NCI-H2081 (cell line): ENCODE measurements around the gene IRGQ.
"Not testable (repeated sequence)": the region's sequence is repeated elsewhere in the genome, so short reads cannot be mapped to it uniquely, and the experiment has no call there.

Experiments used
- DNase-seq, 2 experiments: peaks; one replicate each; lab custom pipeline; 2025; lab: John Stamatoyannopoulos, UW

Gene IRGQ

GRCh38 chr19:43625918-43626579 is 30.1 kb upstream of the IRGQ start:
- no peak for DNase-seq

DNA sequence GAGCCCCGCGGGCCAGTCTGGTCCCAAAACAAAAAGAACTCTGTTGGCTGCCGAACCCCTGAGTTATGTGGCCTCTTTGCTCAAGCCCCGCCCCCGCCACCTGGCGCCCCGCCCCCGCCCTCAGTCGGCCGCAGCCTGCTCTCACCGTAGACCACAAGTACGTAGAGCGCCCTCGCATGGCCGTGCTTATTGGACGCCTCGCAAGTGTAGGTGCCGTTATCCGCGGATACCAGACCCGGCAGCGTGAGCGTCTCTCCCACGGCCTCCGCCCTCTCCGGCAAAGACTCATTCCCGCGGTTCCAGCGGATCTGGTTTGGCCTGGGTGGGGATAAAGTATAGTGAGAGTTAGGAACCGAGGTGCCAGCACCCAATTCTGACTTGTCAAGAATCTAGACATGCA is 29.0 kb upstream of the IRGQ start:
- DNase-seq, result no peak

GRCh38 chr19:43623889-43624670 is 28.1 kb upstream of the IRGQ start:
- no peak for DNase-seq

DNA sequence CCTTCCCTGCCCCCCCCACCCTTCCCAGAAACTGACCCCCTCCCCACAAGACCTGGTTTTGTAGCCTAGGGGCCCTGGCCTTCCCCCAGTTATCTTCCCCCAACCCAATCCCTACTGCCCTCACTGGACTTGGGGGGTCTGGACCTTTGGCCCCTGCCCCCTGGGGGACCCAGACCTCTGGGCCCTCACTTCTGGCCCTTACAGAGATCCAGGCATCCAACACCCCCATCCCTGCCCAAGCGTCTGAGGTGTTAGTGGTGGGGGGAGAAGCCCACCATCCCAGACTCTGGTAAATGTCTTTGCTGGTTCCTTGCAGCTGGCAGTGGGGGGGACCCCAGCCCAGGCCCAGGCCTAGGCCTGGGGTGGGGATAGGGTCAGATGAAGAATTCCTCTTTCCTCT is 27.0 kb upstream of the IRGQ start:
- DNase-seq, result no peak

- no peak for DNase-seq
Measured at GRCh38 chr19:43622070-43622469, 26.1 kb upstream of the IRGQ start.

DNA sequence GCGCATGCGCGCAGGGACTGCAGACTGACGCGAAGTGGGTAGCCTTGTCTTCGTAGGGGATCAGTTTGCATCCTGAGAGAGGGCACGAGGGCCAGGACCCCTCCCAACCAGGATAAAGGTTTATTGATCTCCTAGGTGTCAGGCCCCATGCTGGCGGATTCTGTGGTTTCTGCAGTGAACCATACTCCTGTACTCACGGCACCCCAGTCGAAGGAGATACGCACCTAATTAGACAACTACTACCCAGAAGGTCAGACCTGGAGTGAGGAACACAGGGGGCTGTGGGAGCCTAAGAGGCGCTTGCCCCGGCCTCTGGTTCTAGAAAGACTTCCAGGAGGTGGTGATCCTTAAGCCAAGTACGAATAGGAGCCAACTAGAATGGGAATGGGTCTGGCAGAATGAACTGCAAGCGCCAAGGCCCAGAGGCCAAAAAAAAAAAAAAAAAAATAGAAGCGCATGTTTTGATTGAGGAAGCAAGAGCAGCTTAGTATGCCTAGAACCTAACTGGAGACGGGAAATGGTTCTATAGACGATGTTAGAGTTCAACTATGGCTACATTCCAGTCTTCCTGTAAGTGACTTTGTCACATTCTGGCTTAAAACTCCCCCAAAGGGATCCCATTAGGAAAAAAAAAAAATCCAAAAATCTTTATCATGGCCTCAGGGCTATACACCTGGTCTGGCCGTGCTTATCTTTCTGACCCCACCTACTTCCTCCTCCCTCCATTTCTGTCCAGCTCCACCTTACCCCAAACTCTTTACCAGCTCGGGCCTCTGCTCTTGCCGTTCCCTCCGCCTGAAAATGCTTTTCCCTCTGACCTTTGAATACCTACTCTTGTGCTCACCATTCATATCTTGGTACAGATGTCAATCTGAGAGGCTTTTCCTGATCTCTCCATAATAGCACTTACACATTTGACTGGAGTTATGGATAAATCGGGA is 24.4 kb upstream of the IRGQ start:
- DNase-seq, result no peak

GRCh38 chr19:43619262-43620060 is 23.5 kb upstream of the IRGQ start, which contains the start of gene ZNF428:
Gene ZNF428, minus strand, starts transcription at chr19:43619629. Its CDS starts 5,325 bp downstream, at chr19:43614304.
- DNase-seq, result peak; percentile 86 to 91

DNA sequence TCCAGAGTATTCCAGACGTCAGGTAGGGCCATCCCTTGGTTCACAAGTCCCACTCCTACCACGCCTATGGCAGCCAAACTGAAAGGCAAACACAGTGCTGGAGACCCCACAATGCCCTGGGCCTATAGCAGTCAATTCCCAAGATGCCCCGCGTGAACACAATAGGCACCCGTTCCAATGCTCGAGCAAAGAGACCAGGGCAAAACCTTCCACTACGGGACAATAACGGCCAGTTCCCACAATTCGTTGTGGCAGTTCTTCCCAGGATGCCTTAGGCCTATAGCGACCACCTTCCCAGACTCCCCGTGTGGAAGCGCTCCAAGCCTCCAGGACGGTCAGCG is 23.0 kb upstream of the IRGQ start:
- peak in 1 of 2 experiments; percentile 73 for DNase-seq

GRCh38 chr19:43616954-43617353 is 21.0 kb upstream of the IRGQ start:
- DNase-seq, result no peak

- no peak for DNase-seq
Measured at GRCh38 chr19:43616306-43616705, 20.4 kb upstream of the IRGQ start.

GRCh38 chr19:43612374-43612773 is 16.4 kb upstream of the IRGQ start:
- no peak for DNase-seq

- DNase-seq, result no peak
Measured at GRCh38 chr19:43611788-43612187, 15.9 kb upstream of the IRGQ start, which contains the start of gene SRRM5. Gene SRRM5, plus strand, starts transcription at chr19:43612088. Its CDS starts 34 bp downstream, at chr19:43612122.

- no peak for DNase-seq
Measured at GRCh38 chr19:43610493-43610892, 14.6 kb upstream of the IRGQ start.

GRCh38 chr19:43609872-43610271 is 13.9 kb upstream of the IRGQ start:
- DNase-seq, result no peak

- no peak for DNase-seq
Measured at GRCh38 chr19:43607238-43608205, 11.6 kb upstream of the IRGQ start.

DNA sequence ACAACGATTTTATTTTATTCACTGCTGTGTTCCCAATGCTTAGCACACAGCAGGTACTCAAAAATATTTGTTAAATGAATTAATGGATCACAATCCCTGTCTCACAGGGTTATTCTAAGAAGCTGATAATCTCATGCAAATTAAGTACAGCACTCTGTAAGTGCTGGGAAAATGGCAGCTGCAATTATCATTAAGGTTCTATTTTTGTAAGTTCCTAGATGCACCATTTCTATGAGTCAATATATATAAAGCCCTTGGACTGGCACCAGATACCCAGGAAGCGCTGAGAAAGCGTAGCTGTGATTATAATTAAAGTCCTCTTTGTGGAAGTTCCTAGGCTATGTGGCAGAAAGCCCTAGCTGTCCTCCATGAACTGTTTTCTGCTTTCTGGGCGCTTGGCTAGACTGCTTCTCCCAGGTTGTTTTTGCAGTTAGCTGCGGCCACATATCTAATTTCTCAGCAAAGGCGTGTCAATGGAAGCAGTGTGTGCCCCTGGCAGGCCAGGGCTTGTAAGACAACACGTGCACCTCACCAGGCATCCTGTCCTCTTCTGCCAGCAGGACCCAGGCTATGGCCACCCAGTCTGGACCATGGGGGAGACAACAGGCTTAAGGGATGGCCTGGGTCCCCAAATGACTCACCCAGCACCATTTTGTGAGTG is 10.8 kb upstream of the IRGQ start:
- peak; percentile 52 to 72 for DNase-seq

DNA sequence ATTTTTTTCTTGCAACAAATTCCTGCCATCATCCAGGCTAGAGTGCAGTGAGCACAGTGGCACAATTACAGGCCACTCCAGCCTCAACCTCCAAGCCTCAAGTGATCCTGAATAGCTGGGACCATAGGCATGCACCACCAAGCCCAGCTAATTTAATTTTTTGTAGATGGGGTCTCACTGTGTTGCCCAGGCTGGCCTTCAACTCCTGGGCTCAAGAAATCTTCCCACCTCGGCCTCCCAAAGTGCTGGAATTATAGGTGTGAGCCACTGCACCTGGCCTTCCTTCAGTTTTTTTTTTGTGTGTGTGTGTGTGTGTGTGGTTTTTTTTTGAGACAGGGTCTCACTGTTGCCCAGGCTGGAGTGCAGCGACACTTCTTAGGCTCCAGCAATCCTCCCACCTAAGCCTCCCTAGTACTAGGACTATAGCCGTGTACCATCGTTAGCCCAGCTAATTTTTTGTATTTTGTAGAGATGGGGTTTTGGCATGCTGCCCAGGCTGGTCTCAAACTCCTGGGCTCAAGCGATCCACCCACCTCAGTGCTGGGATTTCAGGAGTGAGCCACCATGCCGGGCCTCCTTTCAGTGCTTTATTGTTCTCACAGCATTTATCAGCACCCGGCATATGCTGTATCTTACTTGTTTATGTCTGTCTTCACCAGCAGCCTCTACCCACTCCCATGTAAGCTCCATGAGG is 10.1 kb upstream of the IRGQ start:
- peak; percentile 32 to 64 for DNase-seq

GRCh38 chr19:43600326-43600725 is 4.4 kb upstream of the IRGQ start:
- not testable (repeated sequence) for DNase-seq

GRCh38 chr19:43599635-43600295 is 3.8 kb upstream of the IRGQ start:
- DNase-seq, result no peak
